WI38 (cell line): ENCODE data around the gene TFDP2.

Source experiments
- H3K4me3 ChIP-seq: 2 replicates; pipeline ENCODE4 v1.5.1; 2011; ENCODE audit warnings: low read depth, mild to moderate bottlenecking, control low read depth, low read length
- TF ChIP-seq, protein P1 (sequence below): IDR thresholded peaks from 2 replicates; pipeline ENCODE4 v1.5.1; 2012; ENCODE audit warnings: low read depth, mild to moderate bottlenecking, control low read depth, low read length

TFDP2 gene

DNA sequence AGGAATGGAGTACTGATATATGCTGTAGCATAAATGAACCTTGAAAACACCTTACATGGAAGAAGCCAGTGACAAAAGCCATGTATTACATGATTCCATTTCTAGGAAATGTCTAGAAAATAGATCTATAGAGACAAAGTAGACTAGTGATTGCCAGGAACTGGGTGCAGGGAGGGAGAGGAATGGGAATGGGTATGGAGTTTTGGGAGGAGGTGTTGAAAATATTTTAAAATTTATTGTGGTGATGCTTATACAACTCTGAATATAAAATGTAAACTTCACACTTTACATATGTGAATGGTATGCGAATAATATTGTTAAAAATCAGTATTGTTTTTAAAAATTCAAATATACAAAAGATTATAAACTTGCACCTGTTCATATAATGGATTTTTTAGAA is 250.4 kb downstream of the TFDP2 start:
- TF ChIP-seq, protein P1, sequence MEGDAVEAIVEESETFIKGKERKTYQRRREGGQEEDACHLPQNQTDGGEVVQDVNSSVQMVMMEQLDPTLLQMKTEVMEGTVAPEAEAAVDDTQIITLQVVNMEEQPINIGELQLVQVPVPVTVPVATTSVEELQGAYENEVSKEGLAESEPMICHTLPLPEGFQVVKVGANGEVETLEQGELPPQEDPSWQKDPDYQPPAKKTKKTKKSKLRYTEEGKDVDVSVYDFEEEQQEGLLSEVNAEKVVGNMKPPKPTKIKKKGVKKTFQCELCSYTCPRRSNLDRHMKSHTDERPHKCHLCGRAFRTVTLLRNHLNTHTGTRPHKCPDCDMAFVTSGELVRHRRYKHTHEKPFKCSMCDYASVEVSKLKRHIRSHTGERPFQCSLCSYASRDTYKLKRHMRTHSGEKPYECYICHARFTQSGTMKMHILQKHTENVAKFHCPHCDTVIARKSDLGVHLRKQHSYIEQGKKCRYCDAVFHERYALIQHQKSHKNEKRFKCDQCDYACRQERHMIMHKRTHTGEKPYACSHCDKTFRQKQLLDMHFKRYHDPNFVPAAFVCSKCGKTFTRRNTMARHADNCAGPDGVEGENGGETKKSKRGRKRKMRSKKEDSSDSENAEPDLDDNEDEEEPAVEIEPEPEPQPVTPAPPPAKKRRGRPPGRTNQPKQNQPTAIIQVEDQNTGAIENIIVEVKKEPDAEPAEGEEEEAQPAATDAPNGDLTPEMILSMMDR, result no peak
- H3K4me3 ChIP-seq, result no peak overlapping the region

DNA sequence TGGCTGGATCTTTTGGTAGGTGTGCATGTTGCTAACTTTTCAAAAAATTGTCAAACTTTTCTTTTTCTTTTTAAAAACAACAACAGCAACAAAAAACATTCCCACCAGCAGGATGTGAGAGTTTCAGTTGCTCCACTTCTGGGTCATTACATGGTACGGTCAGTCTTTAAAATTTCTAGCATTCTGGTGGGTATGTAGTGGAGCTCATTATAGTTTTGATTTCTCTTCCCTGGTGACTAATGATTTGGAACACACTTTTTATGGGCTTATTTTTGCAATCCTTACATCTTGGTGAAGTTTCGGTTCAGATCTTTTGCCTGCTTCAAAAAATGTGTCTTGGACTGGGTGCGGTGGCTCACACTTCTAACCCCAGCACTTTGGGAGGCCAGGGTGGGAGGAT is 253.6 kb downstream of the TFDP2 start:
- TF ChIP-seq, protein P1, result no peak
- no peak overlapping the region for H3K4me3 ChIP-seq

DNA sequence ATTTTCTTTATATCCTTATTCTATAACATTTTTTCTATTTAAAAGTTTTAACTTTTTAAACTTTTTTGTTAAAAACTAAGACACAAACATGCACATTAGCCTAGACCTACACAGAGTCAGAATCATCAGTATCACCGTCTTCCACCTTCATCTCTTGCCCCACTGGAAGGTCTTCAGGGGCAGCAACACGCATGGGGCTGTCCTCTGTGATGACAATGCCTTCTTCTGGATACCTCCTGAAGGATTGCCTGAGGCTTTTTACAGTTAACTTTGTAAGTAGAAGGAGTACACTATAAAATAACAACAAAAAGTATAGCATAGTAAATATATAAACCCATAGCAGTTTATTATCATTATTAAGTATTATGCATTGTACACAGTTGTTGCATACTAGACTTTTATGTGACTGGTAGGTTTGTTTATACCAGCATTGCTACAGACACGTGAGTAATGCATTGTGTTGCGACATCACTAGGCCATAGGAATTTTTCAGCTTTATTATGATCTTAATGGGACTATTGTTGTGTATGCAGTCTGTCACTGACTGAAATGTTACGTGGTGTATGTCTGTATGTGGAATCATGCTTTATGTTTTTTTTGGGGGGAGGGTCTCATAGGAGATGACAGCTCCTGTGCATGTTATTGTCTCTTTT is 254.7 kb downstream of the TFDP2 start:
- TF ChIP-seq, protein P1, result no peak
- H3K4me3 ChIP-seq, result no peak overlapping the region
